WTC11 (cell line): ENCODE data around the gene GOLGA8B. TPM values are rescaled to one million over a fixed set of nuclear protein-coding genes. Genes with fewer than 3 reads are reported as not detected.

Experiments used
- ATAC-seq: fragments of 200-7000 bp; cut with Tn5 transposase; 2 replicates; pipeline ENCODE4 v1.10.0; 2021; ENCODE audit warnings: mild to moderate bottlenecking, moderate library complexity
- Bru-seq: library from RNA; stranded (reverse); fragments of 400-500 nt; gene quantifications from one replicate; lab custom pipeline; 2021; lab: Mats Ljungman, UMichigan
- CTCF ChIA-PET: fragments of 300-600 bp; sonication (Branson Sonifier 250); formaldehyde crosslinking; loops from one replicate; lab custom pipeline; 2021; ENCODE audit warnings: antibody characterized with exemption; lab: Charles Lee
- POLR2A ChIA-PET: fragments of 350-600 bp; sonication (Branson Sonifier 250); formaldehyde crosslinking; loops from one replicate; lab custom pipeline; 2021; ENCODE audit warnings: antibody characterized with exemption; lab: Charles Lee
- DNase-seq: peaks from one replicate; pipeline ENCODE4 v3.0.0; 2021; ENCODE audit warnings: low spot score
- H3K27ac Mint-ChIP-seq: 2 replicates; pipeline ENCODE4 v1.8.0; 2021; ENCODE audit warnings: mixed read lengths
- H3K27me3 Mint-ChIP-seq: 2 replicates; pipeline ENCODE4 v1.8.0; 2021; ENCODE audit warnings: low read depth, mild to moderate bottlenecking, moderate library complexity, mixed read lengths
- H3K36me3 Mint-ChIP-seq: 2 replicates; pipeline ENCODE4 v1.8.0; 2021; ENCODE audit warnings: mixed read lengths
- H3K4me1 Mint-ChIP-seq: 2 replicates; pipeline ENCODE4 v1.8.0; 2022; ENCODE audit warnings: mixed read lengths
- H3K4me3 Mint-ChIP-seq: 2 replicates; pipeline ENCODE4 v1.8.0; 2021; ENCODE audit warnings: mild to moderate bottlenecking, moderate library complexity, mixed read lengths
- H3K9me3 Mint-ChIP-seq: 2 replicates; pipeline ENCODE4 v1.8.0; 2021; ENCODE audit warnings: mixed read lengths
- ETV6 ChIP-seq: sonication (generic); formaldehyde crosslinking; IDR thresholded peaks from 2 replicates; pipeline ENCODE4 v1.8.1; 2022; ENCODE audit warnings: mild to moderate bottlenecking, missing genetic modification reagents
- GTF2I ChIP-seq: fragments of 250-450 bp; sonication (Bioruptor Pico); conservative IDR thresholded peaks from 2 replicates; pipeline ENCODE4 v1.4.0; 2021; ENCODE audit warnings: mild to moderate bottlenecking
- HMGA2 ChIP-seq: fragments of 250-450 bp; sonication (Bioruptor Pico); IDR thresholded peaks from 2 replicates; pipeline ENCODE4 v1.4.0; 2021; ENCODE audit warnings: mild to moderate bottlenecking, moderate library complexity
- KAT7 ChIP-seq: sonication (generic); formaldehyde crosslinking; IDR thresholded peaks from 2 replicates; pipeline ENCODE4 v1.8.1; 2023; ENCODE audit warnings: missing genetic modification reagents, mild to moderate bottlenecking, borderline replicate concordance
- MXD4 ChIP-seq: fragments of 250-450 bp; sonication (Bioruptor Pico); IDR thresholded peaks from 2 replicates; pipeline ENCODE4 v1.8.0; 2021; ENCODE audit warnings: mild to moderate bottlenecking, moderate library complexity, borderline replicate concordance
- NFE2L1 ChIP-seq: sonication (generic); formaldehyde crosslinking; IDR thresholded peaks from 2 replicates; pipeline ENCODE4 v1.8.1; 2023; ENCODE audit warnings: missing genetic modification reagents
- NR3C1 ChIP-seq: sonication (generic); formaldehyde crosslinking; conservative IDR thresholded peaks from 2 replicates; pipeline ENCODE4 v1.8.1; 2023; ENCODE audit warnings: low read depth, mild to moderate bottlenecking, missing genetic modification reagents
- RELA ChIP-seq: sonication (generic); formaldehyde crosslinking; IDR thresholded peaks from 2 replicates; pipeline ENCODE4 v1.8.1; 2022; ENCODE audit warnings: missing genetic modification reagents, mild to moderate bottlenecking, borderline replicate concordance
- SMAD3 ChIP-seq: sonication (generic); formaldehyde crosslinking; IDR thresholded peaks from 2 replicates; pipeline ENCODE4 v1.8.0; 2022; ENCODE audit warnings: missing genetic modification reagents, mild to moderate bottlenecking, borderline replicate concordance
- TP53 ChIP-seq: sonication (generic); formaldehyde crosslinking; IDR thresholded peaks from 2 replicates; pipeline ENCODE4 v1.8.1; 2023; ENCODE audit warnings: mild to moderate bottlenecking, missing genetic modification reagents
- ZBTB21 ChIP-seq: sonication (generic); formaldehyde crosslinking; IDR thresholded peaks from 2 replicates; pipeline ENCODE4 v1.8.1; 2023; ENCODE audit warnings: mild to moderate bottlenecking, missing genetic modification reagents, borderline replicate concordance
- ZNF423 ChIP-seq: fragments of 250-450 bp; sonication (Bioruptor Pico); IDR thresholded peaks from 2 replicates; pipeline ENCODE4 v2.1.2; 2022; ENCODE audit warnings: mild to moderate bottlenecking, moderate library complexity
- long read RNA-seq, 3 experiments: library from RNA in 1 of 3; library from capped mRNA in 1 of 3; library from polyadenylated mRNA in 1 of 3; unstranded in 2 of 3; stranded (forward) in 1 of 3; transcript quantifications; one replicate each; pipeline ENCODE4 v2.0.0, GENCODE V29; 2021
- total RNA-seq: library from RNA; stranded (reverse); gene quantifications from 3 replicates; pipeline ENCODE4 v1.2.3, GENCODE V29; 2021
- TF ChIP-seq, protein P1 (sequence below): sonication (generic); formaldehyde crosslinking; IDR thresholded peaks from 2 replicates; pipeline ENCODE4 v1.8.0; 2023; ENCODE audit warnings: missing genetic modification reagents
- TF ChIP-seq, protein P2 (sequence below): fragments of 250-450 bp; sonication (Bioruptor Pico); IDR thresholded peaks from 2 replicates; pipeline ENCODE4 v1.9.0; 2021; ENCODE audit warnings: moderate library complexity, mild to moderate bottlenecking, inconsistent platforms, borderline replicate concordance
- TF ChIP-seq, protein P3 (sequence below): sonication (generic); formaldehyde crosslinking; IDR thresholded peaks from 2 replicates; pipeline ENCODE4 v1.8.1; 2023; ENCODE audit warnings: mild to moderate bottlenecking, moderate library complexity, missing genetic modification reagents
- TF ChIP-seq, protein P4 (sequence below): sonication (generic); formaldehyde crosslinking; conservative IDR thresholded peaks from 2 replicates; pipeline ENCODE4 v1.8.1; 2023; ENCODE audit warnings: mild to moderate bottlenecking, low read depth, missing genetic modification reagents, moderate library complexity
- TF ChIP-seq, protein P5 (sequence below): sonication (generic); formaldehyde crosslinking; IDR thresholded peaks from 2 replicates; pipeline ENCODE4 v1.8.1; 2023; ENCODE audit warnings: mild to moderate bottlenecking, missing genetic modification reagents, borderline replicate concordance
- TF ChIP-seq, protein P6 (sequence below): sonication (generic); formaldehyde crosslinking; IDR thresholded peaks from 2 replicates; pipeline ENCODE4 v1.8.0; 2022; ENCODE audit warnings: missing genetic modification reagents

The GOLGA8B gene, protein sequence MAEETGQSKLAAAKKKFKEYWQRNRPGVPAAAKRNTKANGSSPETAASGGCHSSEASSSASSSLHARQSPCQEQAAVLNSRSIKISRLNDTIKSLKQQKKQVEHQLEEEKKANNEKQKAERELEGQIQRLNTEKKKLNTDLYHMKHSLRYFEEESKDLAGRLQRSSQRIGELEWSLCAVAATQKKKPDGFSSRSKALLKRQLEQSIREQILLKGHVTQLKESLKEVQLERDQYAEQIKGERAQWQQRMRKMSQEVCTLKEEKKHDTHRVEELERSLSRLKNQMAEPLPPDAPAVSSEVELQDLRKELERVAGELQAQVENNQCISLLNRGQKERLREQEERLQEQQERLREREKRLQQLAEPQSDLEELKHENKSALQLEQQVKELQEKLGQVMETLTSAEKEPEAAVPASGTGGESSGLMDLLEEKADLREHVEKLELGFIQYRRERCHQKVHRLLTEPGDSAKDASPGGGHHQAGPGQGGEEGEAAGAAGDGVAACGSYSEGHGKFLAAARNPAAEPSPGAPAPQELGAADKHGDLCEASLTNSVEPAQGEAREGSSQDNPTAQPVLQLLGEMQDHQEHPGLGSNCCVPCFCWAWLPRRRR
- 29.0 to 40.1 TPM (median 38.3 TPM) in 3 replicates for total RNA-seq
- percentile 56 among the genes with signal in this experiment for Bru-seq, nascent RNA
- long read RNA-seq, experiment 1, partial matches to known transcripts, result 30 of 47 reads
- long read RNA-seq, experiment 1, other reads (novel, unspliced or antisense), result 17 of 47 reads
- long read RNA-seq, experiment 2, partial matches to known transcripts, result 1 of 2 reads
- long read RNA-seq, experiment 2, other reads (novel, unspliced or antisense), result 1 of 2 reads
- long read RNA-seq, experiment 3, partial matches to known transcripts, result 0 of 1 reads
- long read RNA-seq, experiment 3, other reads (novel, unspliced or antisense), result 1 of 1 reads

DNA sequence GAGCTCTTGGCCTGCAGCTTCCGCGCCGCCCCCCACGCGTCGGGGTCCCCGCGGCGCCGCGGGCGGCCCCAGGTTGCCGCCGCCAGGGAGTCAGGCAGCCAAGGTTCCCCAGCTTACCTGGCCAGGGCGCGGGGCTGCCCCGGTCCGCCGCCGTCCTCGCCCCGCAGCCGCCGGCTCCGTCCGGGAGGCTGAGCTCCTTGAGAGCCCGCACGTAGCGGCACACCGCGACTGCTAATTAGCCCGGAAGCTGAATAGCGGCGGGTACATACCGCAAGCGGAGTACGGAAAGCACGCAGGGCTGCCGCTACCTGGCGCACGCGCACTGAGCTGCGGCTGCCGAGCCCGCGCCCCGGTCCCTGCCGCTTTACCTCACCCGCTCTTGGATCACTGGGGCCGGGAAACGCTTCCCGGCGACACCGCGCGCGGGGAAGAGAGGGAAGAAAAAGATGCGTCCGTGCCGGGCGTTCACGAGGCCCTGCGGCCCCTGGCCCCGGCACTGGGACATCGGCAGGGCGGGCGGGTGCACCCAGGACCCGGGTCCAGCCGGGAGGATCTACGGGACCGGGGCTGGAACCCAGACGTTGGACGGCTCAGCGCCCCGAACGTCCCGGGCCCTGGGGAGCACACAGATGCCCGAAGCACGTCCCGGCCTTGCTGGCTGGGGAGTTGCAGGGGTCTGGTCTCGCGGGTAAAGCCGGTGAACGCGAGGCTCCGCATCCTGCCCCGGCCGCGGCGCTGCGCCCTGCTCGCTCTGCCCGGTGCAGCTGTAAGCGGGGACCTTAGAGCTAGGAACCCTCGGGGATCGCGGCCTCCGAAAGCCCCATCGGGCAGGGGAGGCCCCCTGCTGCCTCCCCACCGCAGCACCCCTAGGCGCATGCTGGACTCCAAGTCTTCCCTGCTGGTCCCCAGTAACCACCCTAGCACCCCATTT lies at the start of gene GOLGA8B:
GOLGA8B (minus strand) TSS at position 253 of the 931 bp plus-strand sequence. CDS start 47,739 bp downstream, outside the sequence.
- ChIA-PET POLR2A (interaction anchor here (1.5 kb wide), 1 partner anchor 217 kb away, joined by 4 read pairs; the partner anchor contains the start of gene LPCAT4), CTCF (interaction anchor here (0.6 to 2.1 kb wide), 5 partner anchors 217 to 474 kb away, joined by 3 to 13 read pairs (median 4); partner anchors contain the start of genes LPCAT4 and SLC12A6)
- Mint-ChIP-seq H3K4me3 (peak within 1 kb of the TSS; percentile 78), H3K9me3 (no peaks in the 10 kb centered on the region), H3K27me3 (peaks cover 19% of the 10 kb centered on the region), H3K4me1 (peaks cover 35% of the 10 kb centered on the region), H3K27ac (no peak within 1 kb of the TSS), H3K36me3 (no peaks in the 10 kb centered on the region)
- DNase-seq, result peak; percentile 75
- ATAC-seq, result peak; percentile 65
- TF ChIP-seq, protein P1, sequence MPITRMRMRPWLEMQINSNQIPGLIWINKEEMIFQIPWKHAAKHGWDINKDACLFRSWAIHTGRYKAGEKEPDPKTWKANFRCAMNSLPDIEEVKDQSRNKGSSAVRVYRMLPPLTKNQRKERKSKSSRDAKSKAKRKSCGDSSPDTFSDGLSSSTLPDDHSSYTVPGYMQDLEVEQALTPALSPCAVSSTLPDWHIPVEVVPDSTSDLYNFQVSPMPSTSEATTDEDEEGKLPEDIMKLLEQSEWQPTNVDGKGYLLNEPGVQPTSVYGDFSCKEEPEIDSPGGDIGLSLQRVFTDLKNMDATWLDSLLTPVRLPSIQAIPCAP (CRISPR knock-in tag), result no peak
- no peak for TF ChIP-seq ZNF423 (CRISPR knock-in tag)
- TF ChIP-seq, protein P2, sequence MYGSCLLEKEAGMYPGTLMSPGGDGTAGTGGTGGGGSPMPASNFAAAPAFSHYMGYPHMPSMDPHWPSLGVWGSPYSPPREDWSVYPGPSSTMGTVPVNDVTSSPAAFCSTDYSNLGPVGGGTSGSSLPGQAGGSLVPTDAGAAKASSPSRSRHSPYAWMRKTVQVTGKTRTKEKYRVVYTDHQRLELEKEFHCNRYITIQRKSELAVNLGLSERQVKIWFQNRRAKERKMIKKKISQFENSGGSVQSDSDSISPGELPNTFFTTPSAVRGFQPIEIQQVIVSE, result no peak
- no peak for TF ChIP-seq TP53 (CRISPR knock-in tag)
- TF ChIP-seq, protein P3, sequence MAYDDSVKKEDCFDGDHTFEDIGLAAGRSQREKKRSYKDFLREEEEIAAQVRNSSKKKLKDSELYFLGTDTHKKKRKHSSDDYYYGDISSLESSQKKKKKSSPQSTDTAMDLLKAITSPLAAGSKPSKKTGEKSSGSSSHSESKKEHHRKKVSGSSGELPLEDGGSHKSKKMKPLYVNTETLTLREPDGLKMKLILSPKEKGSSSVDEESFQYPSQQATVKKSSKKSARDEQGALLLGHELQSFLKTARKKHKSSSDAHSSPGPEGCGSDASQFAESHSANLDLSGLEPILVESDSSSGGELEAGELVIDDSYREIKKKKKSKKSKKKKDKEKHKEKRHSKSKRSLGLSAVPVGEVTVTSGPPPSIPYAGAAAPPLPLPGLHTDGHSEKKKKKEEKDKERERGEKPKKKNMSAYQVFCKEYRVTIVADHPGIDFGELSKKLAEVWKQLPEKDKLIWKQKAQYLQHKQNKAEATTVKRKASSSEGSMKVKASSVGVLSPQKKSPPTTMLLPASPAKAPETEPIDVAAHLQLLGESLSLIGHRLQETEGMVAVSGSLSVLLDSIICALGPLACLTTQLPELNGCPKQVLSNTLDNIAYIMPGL (CRISPR knock-in tag), result no peak
- TF ChIP-seq RELA (CRISPR knock-in tag), result no peak; the same call in 1 of the 2 replicates
- TF ChIP-seq HMGA2 (CRISPR knock-in tag), result no peak
- TF ChIP-seq, protein P4, sequence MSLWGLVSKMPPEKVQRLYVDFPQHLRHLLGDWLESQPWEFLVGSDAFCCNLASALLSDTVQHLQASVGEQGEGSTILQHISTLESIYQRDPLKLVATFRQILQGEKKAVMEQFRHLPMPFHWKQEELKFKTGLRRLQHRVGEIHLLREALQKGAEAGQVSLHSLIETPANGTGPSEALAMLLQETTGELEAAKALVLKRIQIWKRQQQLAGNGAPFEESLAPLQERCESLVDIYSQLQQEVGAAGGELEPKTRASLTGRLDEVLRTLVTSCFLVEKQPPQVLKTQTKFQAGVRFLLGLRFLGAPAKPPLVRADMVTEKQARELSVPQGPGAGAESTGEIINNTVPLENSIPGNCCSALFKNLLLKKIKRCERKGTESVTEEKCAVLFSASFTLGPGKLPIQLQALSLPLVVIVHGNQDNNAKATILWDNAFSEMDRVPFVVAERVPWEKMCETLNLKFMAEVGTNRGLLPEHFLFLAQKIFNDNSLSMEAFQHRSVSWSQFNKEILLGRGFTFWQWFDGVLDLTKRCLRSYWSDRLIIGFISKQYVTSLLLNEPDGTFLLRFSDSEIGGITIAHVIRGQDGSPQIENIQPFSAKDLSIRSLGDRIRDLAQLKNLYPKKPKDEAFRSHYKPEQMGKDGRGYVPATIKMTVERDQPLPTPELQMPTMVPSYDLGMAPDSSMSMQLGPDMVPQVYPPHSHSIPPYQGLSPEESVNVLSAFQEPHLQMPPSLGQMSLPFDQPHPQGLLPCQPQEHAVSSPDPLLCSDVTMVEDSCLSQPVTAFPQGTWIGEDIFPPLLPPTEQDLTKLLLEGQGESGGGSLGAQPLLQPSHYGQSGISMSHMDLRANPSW, result no peak
- TF ChIP-seq, protein P5, sequence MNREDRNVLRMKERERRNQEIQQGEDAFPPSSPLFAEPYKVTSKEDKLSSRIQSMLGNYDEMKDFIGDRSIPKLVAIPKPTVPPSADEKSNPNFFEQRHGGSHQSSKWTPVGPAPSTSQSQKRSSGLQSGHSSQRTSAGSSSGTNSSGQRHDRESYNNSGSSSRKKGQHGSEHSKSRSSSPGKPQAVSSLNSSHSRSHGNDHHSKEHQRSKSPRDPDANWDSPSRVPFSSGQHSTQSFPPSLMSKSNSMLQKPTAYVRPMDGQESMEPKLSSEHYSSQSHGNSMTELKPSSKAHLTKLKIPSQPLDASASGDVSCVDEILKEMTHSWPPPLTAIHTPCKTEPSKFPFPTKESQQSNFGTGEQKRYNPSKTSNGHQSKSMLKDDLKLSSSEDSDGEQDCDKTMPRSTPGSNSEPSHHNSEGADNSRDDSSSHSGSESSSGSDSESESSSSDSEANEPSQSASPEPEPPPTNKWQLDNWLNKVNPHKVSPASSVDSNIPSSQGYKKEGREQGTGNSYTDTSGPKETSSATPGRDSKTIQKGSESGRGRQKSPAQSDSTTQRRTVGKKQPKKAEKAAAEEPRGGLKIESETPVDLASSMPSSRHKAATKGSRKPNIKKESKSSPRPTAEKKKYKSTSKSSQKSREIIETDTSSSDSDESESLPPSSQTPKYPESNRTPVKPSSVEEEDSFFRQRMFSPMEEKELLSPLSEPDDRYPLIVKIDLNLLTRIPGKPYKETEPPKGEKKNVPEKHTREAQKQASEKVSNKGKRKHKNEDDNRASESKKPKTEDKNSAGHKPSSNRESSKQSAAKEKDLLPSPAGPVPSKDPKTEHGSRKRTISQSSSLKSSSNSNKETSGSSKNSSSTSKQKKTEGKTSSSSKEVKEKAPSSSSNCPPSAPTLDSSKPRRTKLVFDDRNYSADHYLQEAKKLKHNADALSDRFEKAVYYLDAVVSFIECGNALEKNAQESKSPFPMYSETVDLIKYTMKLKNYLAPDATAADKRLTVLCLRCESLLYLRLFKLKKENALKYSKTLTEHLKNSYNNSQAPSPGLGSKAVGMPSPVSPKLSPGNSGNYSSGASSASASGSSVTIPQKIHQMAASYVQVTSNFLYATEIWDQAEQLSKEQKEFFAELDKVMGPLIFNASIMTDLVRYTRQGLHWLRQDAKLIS, result no peak
- no peak for TF ChIP-seq SMAD3 (CRISPR knock-in tag)
- TF ChIP-seq ETV6, result peak; percentile 56
- TF ChIP-seq NFE2L1, result no peak
- TF ChIP-seq, protein P6, sequence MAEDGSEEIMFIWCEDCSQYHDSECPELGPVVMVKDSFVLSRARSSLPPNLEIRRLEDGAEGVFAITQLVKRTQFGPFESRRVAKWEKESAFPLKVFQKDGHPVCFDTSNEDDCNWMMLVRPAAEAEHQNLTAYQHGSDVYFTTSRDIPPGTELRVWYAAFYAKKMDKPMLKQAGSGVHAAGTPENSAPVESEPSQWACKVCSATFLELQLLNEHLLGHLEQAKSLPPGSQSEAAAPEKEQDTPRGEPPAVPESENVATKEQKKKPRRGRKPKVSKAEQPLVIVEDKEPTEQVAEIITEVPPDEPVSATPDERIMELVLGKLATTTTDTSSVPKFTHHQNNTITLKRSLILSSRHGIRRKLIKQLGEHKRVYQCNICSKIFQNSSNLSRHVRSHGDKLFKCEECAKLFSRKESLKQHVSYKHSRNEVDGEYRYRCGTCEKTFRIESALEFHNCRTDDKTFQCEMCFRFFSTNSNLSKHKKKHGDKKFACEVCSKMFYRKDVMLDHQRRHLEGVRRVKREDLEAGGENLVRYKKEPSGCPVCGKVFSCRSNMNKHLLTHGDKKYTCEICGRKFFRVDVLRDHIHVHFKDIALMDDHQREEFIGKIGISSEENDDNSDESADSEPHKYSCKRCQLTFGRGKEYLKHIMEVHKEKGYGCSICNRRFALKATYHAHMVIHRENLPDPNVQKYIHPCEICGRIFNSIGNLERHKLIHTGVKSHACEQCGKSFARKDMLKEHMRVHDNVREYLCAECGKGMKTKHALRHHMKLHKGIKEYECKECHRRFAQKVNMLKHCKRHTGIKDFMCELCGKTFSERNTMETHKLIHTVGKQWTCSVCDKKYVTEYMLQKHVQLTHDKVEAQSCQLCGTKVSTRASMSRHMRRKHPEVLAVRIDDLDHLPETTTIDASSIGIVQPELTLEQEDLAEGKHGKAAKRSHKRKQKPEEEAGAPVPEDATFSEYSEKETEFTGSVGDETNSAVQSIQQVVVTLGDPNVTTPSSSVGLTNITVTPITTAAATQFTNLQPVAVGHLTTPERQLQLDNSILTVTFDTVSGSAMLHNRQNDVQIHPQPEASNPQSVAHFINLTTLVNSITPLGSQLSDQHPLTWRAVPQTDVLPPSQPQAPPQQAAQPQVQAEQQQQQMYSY (CRISPR knock-in tag), result no peak
- no peak for TF ChIP-seq MXD4 (CRISPR knock-in tag)
- no peak for TF ChIP-seq GTF2I (CRISPR knock-in tag)
- TF ChIP-seq ZBTB21, result no peak
- no peak for TF ChIP-seq NR3C1
- TF ChIP-seq KAT7 (CRISPR knock-in tag), result peak; percentile 62; the same call in 1 of the 2 replicates
